ENCODE results near the gene UBR2. TPM values are rescaled to one million over a fixed set of nuclear protein-coding genes. Genes with fewer than 3 reads are reported as not detected.

The UBR2 gene
- total RNA-seq (22.6 TPM), polyA plus RNA-seq (ENCODE audit: insufficient read depth in 1 of 8, insufficient read length in 8 of 8, low replicate concordance in 1 of 8) (10 to 100 TPM; 13.5 to 18.6 (median 15.1) TPM)
- long read RNA-seq, donor 1 = 0 reads
- long read RNA-seq, donor 2 = 0 reads
- long read RNA-seq, donor 3 = 0 reads
- long read RNA-seq, donor 4 = 0 reads
- long read RNA-seq, donor 5, partial matches to known transcripts = 22 of 22 reads
- long read RNA-seq, donor 5, other reads (novel, unspliced or antisense) = 0 of 22 reads
- long read RNA-seq, donor 6 = 0 reads
- long read RNA-seq, donor 7 = 0 reads
- long read RNA-seq, donor 8 = 0 reads
- long read RNA-seq, donor 9, partial matches to known transcripts = 5 of 5 reads
- long read RNA-seq, donor 9, other reads (novel, unspliced or antisense) = 0 of 5 reads
- long read RNA-seq, donor 10 = 0 reads
- long read RNA-seq, donor 11 = 0 reads

GRCh38 chr6:42563697-42564505, at the start of gene UBR2:
Gene UBR2, plus strand, starts transcription at chr6:42564029. Its CDS starts 291 bp downstream, at chr6:42564320.
- no peaks in the 10 kb centered on the region for H3K9me3 ChIP-seq (replicated peaks; ENCODE audit: control insufficient read depth, low read depth, low read length)
- peaks cover 4% of the 10 kb centered on the region for H3K4me1 ChIP-seq (ENCODE audit: control insufficient read depth, insufficient read depth, low read length)
- peak within 1 kb of the TSS; percentile 100 for H3K27ac ChIP-seq (ENCODE audit: low read length)
- peak within 1 kb of the TSS; percentile 99 for H3K4me3 ChIP-seq (ENCODE audit: low read length)
- H3K27me3 ChIP-seq (ENCODE audit: control insufficient read depth, insufficient read depth, low read length) = no peaks in the 10 kb centered on the region
- no peaks in the 10 kb centered on the region for H3K36me3 ChIP-seq (ENCODE audit: control insufficient read depth, insufficient read depth, low read length)
- DNase-seq = peak; percentile 100
- under 1% methylated on average over 39 of the region's 50 CpGs for WGBS (ENCODE audit: insufficient coverage)

GRCh38 chr6:42514745-42515144, 49.1 kb upstream of the UBR2 start:
- Histone ChIP-seq H3K4me3 (ENCODE audit: low read length) (no peak overlapping the region), H3K9me3 (replicated peaks; ENCODE audit: control insufficient read depth, low read depth, low read length) (peaks cover under 1% of the 10 kb centered on the region), H3K27ac (ENCODE audit: low read length) (no peak overlapping the region), H3K27me3 (ENCODE audit: control insufficient read depth, insufficient read depth, low read length) (no peaks in the 10 kb centered on the region), H3K36me3 (ENCODE audit: control insufficient read depth, insufficient read depth, low read length) (no peaks in the 10 kb centered on the region), H3K4me1 (ENCODE audit: control insufficient read depth, insufficient read depth, low read length) (peaks cover 4% of the 10 kb centered on the region)
- peak; percentile 38 for DNase-seq
- WGBS (ENCODE audit: insufficient coverage) = no CpG with 5 or more reads among the region's 1 CpG

GRCh38 chr6:42519779-42520178, 44.0 kb upstream of the UBR2 start:
- H3K27me3 ChIP-seq (ENCODE audit: control insufficient read depth, insufficient read depth, low read length) = no peaks in the 10 kb centered on the region
- no peak for DNase-seq
- H3K4me3 ChIP-seq (ENCODE audit: low read length) = no peak overlapping the region
- 100% methylated on average over 1 of the region's 2 CpGs for WGBS (ENCODE audit: insufficient coverage)
- peaks cover 5% of the 10 kb centered on the region for H3K9me3 ChIP-seq (replicated peaks; ENCODE audit: control insufficient read depth, low read depth, low read length)
- H3K27ac ChIP-seq (ENCODE audit: low read length) = no peak overlapping the region
- no peaks in the 10 kb centered on the region for H3K4me1 ChIP-seq (ENCODE audit: control insufficient read depth, insufficient read depth, low read length)
- H3K36me3 ChIP-seq (ENCODE audit: control insufficient read depth, insufficient read depth, low read length) = no peaks in the 10 kb centered on the region

- no peaks in the 10 kb centered on the region for H3K36me3 ChIP-seq (ENCODE audit: control insufficient read depth, insufficient read depth, low read length)
- WGBS (ENCODE audit: insufficient coverage) = no CpG with 5 or more reads among the region's 6 CpGs
- DNase-seq = no peak
Measured at GRCh38 chr6:42520786-42521607, 42.8 kb upstream of the UBR2 start.

GRCh38 chr6:42522036-42522435, 41.8 kb upstream of the UBR2 start:
- H3K36me3 ChIP-seq (ENCODE audit: control insufficient read depth, insufficient read depth, low read length) = no peaks in the 10 kb centered on the region
- H3K27ac ChIP-seq (ENCODE audit: low read length) = no peak overlapping the region
- no peaks in the 10 kb centered on the region for H3K27me3 ChIP-seq (ENCODE audit: control insufficient read depth, insufficient read depth, low read length)
- no peak overlapping the region for H3K4me3 ChIP-seq (ENCODE audit: low read length)
- WGBS (ENCODE audit: insufficient coverage) = 100% methylated on average over 1 of the region's 2 CpGs
- peaks cover 5% of the 10 kb centered on the region for H3K9me3 ChIP-seq (replicated peaks; ENCODE audit: control insufficient read depth, low read depth, low read length)
- H3K4me1 ChIP-seq (ENCODE audit: control insufficient read depth, insufficient read depth, low read length) = no peaks in the 10 kb centered on the region
- no peak for DNase-seq

More at GRCh38 chr6:42520786-42521607, 42.8 kb upstream of the UBR2 start:
- Histone ChIP-seq H3K9me3 (replicated peaks; ENCODE audit: control insufficient read depth, low read depth, low read length) (peaks cover 5% of the 10 kb centered on the region), H3K4me1 (ENCODE audit: control insufficient read depth, insufficient read depth, low read length) (no peaks in the 10 kb centered on the region), H3K27me3 (ENCODE audit: control insufficient read depth, insufficient read depth, low read length) (no peaks in the 10 kb centered on the region), H3K4me3 (ENCODE audit: low read length) (no peak overlapping the region), H3K27ac (ENCODE audit: low read length) (no peak overlapping the region)

- Histone ChIP-seq H3K4me1 (ENCODE audit: control insufficient read depth, insufficient read depth, low read length) (no peaks in the 10 kb centered on the region), H3K9me3 (replicated peaks; ENCODE audit: control insufficient read depth, low read depth, low read length) (peaks cover 5% of the 10 kb centered on the region), H3K4me3 (ENCODE audit: low read length) (no peak overlapping the region), H3K36me3 (ENCODE audit: control insufficient read depth, insufficient read depth, low read length) (no peaks in the 10 kb centered on the region), H3K27me3 (ENCODE audit: control insufficient read depth, insufficient read depth, low read length) (no peaks in the 10 kb centered on the region), H3K27ac (ENCODE audit: low read length) (no peak overlapping the region)
- WGBS (ENCODE audit: insufficient coverage) = 88% methylated on average over 4 of the region's 8 CpGs
- DNase-seq = no peak
Measured at GRCh38 chr6:42522942-42523814, 40.7 kb upstream of the UBR2 start.

GRCh38 chr6:42525206-42525605, 38.6 kb upstream of the UBR2 start:
- no peaks in the 10 kb centered on the region for H3K4me1 ChIP-seq (ENCODE audit: control insufficient read depth, insufficient read depth, low read length)
- H3K27me3 ChIP-seq (ENCODE audit: control insufficient read depth, insufficient read depth, low read length) = no peaks in the 10 kb centered on the region
- no peaks in the 10 kb centered on the region for H3K9me3 ChIP-seq (replicated peaks; ENCODE audit: control insufficient read depth, low read depth, low read length)
- 85% methylated on average over 2 of the region's 4 CpGs for WGBS (ENCODE audit: insufficient coverage)
- no peak overlapping the region for H3K4me3 ChIP-seq (ENCODE audit: low read length)
- no peaks in the 10 kb centered on the region for H3K36me3 ChIP-seq (ENCODE audit: control insufficient read depth, insufficient read depth, low read length)
- H3K27ac ChIP-seq (ENCODE audit: low read length) = no peak overlapping the region
- no peak for DNase-seq

- Histone ChIP-seq H3K36me3 (ENCODE audit: control insufficient read depth, insufficient read depth, low read length) (no peaks in the 10 kb centered on the region), H3K4me3 (ENCODE audit: low read length) (no peak overlapping the region), H3K4me1 (ENCODE audit: control insufficient read depth, insufficient read depth, low read length) (no peaks in the 10 kb centered on the region), H3K27ac (ENCODE audit: low read length) (no peak overlapping the region), H3K9me3 (replicated peaks; ENCODE audit: control insufficient read depth, low read depth, low read length) (no peaks in the 10 kb centered on the region), H3K27me3 (ENCODE audit: control insufficient read depth, insufficient read depth, low read length) (no peaks in the 10 kb centered on the region)
- no peak for DNase-seq
- no CpG with 5 or more reads among the region's 3 CpGs for WGBS (ENCODE audit: insufficient coverage)
Measured at GRCh38 chr6:42526616-42527015, 37.2 kb upstream of the UBR2 start.

- Histone ChIP-seq H3K9me3 (replicated peaks; ENCODE audit: control insufficient read depth, low read depth, low read length) (no peaks in the 10 kb centered on the region), H3K4me3 (ENCODE audit: low read length) (no peak overlapping the region), H3K27ac (ENCODE audit: low read length) (no peak overlapping the region), H3K27me3 (ENCODE audit: control insufficient read depth, insufficient read depth, low read length) (no peaks in the 10 kb centered on the region), H3K36me3 (ENCODE audit: control insufficient read depth, insufficient read depth, low read length) (no peaks in the 10 kb centered on the region), H3K4me1 (ENCODE audit: control insufficient read depth, insufficient read depth, low read length) (no peaks in the 10 kb centered on the region)
- WGBS (ENCODE audit: insufficient coverage) = no CpG with 5 or more reads among the region's 1 CpG
- no peak for DNase-seq
Measured at GRCh38 chr6:42527204-42527603, 36.6 kb upstream of the UBR2 start.
